Fibroblast of lung (primary cell): ENCODE measurements around the gene SNX32. TPM values are rescaled to one million over a fixed set of nuclear protein-coding genes. Genes with fewer than 3 reads are reported as not detected.

Experiments used
- DNase-seq, 2 donors: peaks; one replicate each; pipeline versions ENCODE4 v3.0.0 to v3.0.0-alpha.2; 2010; ENCODE audit warnings: low read depth in 2 of 2
- H2AFZ ChIP-seq: 2 replicates; pipeline ENCODE4 v1.5.1; 2012; ENCODE audit warnings: low read length, control low read depth, inconsistent platforms
- H3K27ac ChIP-seq: 2 replicates; pipeline ENCODE4 v1.5.1; 2011; ENCODE audit warnings: low read length, control low read depth; ENCODE audit not compliant: insufficient read depth
- H3K27me3 ChIP-seq: 2 replicates; pipeline ENCODE4 v1.5.1; 2011; ENCODE audit warnings: mild to moderate bottlenecking, low read length; ENCODE audit not compliant: control insufficient read depth, insufficient read depth
- H3K36me3 ChIP-seq: 2 replicates; pipeline ENCODE4 v1.5.1; 2011; ENCODE audit warnings: low read length; ENCODE audit not compliant: control insufficient read depth, insufficient read depth
- H3K4me1 ChIP-seq: 2 replicates; pipeline ENCODE4 v1.5.1; 2011; ENCODE audit warnings: low read length; ENCODE audit not compliant: control insufficient read depth, insufficient read depth; ENCODE audit errors: extremely low read depth
- H3K4me2 ChIP-seq: 2 replicates; pipeline ENCODE4 v1.5.1; 2011; ENCODE audit warnings: low read length, control low read depth; ENCODE audit not compliant: insufficient read depth; ENCODE audit errors: extremely low read depth
- H3K4me3 ChIP-seq, 4 experiments: fragments of 200-600 bp in 1 of 4; sonication (generic) in 1 of 4; replicated peaks in 1 of 4; 2 replicates each; pipeline ENCODE4 v1.5.1; 2011 to 2016; ENCODE audit warnings: low read length in 4 of 4, low read depth in 3 of 4, mild to moderate bottlenecking in 3 of 4, control low read depth in 2 of 4, inconsistent platforms in 1 of 4, mixed read lengths in 1 of 4; ENCODE audit not compliant: insufficient read depth in 1 of 4; ENCODE audit errors: control extremely low read depth in 1 of 4
- H3K79me2 ChIP-seq: 2 replicates; pipeline ENCODE4 v1.5.1; 2012; ENCODE audit warnings: mild to moderate bottlenecking, low read length, inconsistent platforms; ENCODE audit not compliant: control insufficient read depth, insufficient read depth
- H3K9ac ChIP-seq: 2 replicates; pipeline ENCODE4 v1.5.1; 2011; ENCODE audit warnings: mild to moderate bottlenecking, low read length, control low read depth; ENCODE audit not compliant: insufficient read depth
- H3K9me3 ChIP-seq: 2 replicates; pipeline ENCODE4 v1.5.1; 2012; ENCODE audit warnings: low read depth, low read length; ENCODE audit not compliant: control insufficient read depth, insufficient read depth
- H4K20me1 ChIP-seq: 2 replicates; pipeline ENCODE4 v1.5.1; 2011; ENCODE audit warnings: low read length; ENCODE audit not compliant: control insufficient read depth, insufficient read depth; ENCODE audit errors: extremely low read depth
- EZH2 ChIP-seq: IDR thresholded peaks from 2 replicates; pipeline ENCODE4 v1.5.1; 2012; ENCODE audit warnings: low read length, control low read depth, mild to moderate bottlenecking; ENCODE audit errors: missing control alignments
- polyA plus RNA-seq, 2 donors: library from polyadenylated mRNA; depleted of rRNA in 1 of 2; stranded (reverse) in 1 of 2; unstranded in 1 of 2; fragments of >200 nt; gene quantifications; 2 replicates each; pipeline ENCODE4 v1.2.1, GENCODE V29; 2011 to 2012; ENCODE audit warnings: missing spikeins in 1 of 2
- total RNA-seq: library from RNA; depleted of rRNA; stranded (reverse); fragments of >200 nt; gene quantifications from 2 replicates; pipeline ENCODE4 v1.2.1, GENCODE V29; 2014
- TF ChIP-seq, protein P1 (sequence below), 2 donors: IDR thresholded peaks in 1 of 2; conservative IDR thresholded peaks in 1 of 2; 1 replicate in 1 of 2; 2 replicates in 1 of 2; pipeline ENCODE4 v1.5.1; 2011 to 2012; ENCODE audit warnings: low read length in 2 of 2, control low read depth in 1 of 2, inconsistent platforms in 1 of 2, low read depth in 1 of 2, mild to moderate bottlenecking in 1 of 2

The SNX32 gene
- total and polyA plus RNA-seq, 2 donors (not counting 1 experiment from before 2014, with no cell fraction given) = 0.33 to 3.1 TPM

DNA sequence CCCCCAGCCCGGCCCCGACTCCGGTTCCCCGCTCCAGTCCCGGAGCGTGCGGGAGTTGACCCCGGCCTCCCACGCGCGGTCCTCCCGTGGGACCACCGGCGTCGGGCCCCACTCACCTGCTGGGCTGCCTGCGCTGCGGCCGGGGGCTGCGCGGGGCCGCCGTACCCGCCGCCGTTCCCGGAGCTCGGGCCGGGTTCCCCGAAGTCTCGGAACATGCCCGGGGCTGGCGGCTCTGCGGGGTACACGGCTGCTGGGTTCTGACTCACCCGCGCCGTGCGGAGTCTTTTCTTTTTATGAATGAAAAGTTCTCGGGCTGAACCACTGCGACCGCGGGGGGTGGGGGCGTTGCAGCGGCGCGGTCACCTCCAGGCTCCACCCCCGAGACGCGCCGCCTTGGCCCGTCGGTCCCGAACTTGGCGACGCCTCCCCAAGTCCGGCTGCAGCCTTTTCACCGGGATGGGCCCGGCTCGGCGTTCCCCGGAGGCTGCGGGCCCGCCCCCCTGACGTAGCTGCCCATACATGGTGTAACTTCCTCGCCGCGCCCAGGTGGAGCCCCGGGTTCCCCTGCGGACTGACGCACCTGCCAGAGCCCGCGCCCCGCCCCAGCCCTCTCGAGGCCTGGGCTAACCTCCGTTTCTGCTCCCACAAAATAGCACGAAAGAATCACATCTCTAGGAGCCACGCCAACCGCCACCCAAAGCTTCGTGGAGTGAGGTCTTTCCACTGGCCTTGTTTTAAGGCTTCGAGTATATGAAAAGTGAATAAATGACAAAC, 66.5 kb downstream of the SNX32 start, which contains the start of gene FOSL1:
TSS of gene FOSL1 (minus strand) at position 264 of the 774 bp plus-strand sequence. CDS start at position 215, 49 bp downstream.
- no peak within 1 kb of the TSS for H2AFZ ChIP-seq
- TF ChIP-seq, protein P1, sequence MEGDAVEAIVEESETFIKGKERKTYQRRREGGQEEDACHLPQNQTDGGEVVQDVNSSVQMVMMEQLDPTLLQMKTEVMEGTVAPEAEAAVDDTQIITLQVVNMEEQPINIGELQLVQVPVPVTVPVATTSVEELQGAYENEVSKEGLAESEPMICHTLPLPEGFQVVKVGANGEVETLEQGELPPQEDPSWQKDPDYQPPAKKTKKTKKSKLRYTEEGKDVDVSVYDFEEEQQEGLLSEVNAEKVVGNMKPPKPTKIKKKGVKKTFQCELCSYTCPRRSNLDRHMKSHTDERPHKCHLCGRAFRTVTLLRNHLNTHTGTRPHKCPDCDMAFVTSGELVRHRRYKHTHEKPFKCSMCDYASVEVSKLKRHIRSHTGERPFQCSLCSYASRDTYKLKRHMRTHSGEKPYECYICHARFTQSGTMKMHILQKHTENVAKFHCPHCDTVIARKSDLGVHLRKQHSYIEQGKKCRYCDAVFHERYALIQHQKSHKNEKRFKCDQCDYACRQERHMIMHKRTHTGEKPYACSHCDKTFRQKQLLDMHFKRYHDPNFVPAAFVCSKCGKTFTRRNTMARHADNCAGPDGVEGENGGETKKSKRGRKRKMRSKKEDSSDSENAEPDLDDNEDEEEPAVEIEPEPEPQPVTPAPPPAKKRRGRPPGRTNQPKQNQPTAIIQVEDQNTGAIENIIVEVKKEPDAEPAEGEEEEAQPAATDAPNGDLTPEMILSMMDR (conservative IDR thresholded peaks at IDR 0.05 in 1 of 2, IDR thresholded peaks at IDR 0.05 in 1 of 2; ENCODE audit: low read depth in 1 of 2, low read length in 2 of 2) = no peak
- no peak for TF ChIP-seq EZH2
- peaks cover 37% of the 10 kb centered on the region for H3K4me1 ChIP-seq
- H4K20me1 ChIP-seq = no peaks in the 10 kb centered on the region
- peak; percentile 96 to 97 for DNase-seq
- no peaks in the 10 kb centered on the region for H3K9me3 ChIP-seq
- H3K27ac ChIP-seq = peak within 1 kb of the TSS; percentile 100
- H3K27me3 ChIP-seq = no peaks in the 10 kb centered on the region
- peaks cover 66% of the 10 kb centered on the region for H3K79me2 ChIP-seq
- H3K4me3 ChIP-seq = peak within 1 kb of the TSS; percentile 72 to 97 (median 89)
- H3K36me3 ChIP-seq = peaks cover 9% of the 10 kb centered on the region
- H3K4me2 ChIP-seq = peak within 1 kb of the TSS; percentile 72
- peak within 1 kb of the TSS; percentile 99 for H3K9ac ChIP-seq

DNA sequence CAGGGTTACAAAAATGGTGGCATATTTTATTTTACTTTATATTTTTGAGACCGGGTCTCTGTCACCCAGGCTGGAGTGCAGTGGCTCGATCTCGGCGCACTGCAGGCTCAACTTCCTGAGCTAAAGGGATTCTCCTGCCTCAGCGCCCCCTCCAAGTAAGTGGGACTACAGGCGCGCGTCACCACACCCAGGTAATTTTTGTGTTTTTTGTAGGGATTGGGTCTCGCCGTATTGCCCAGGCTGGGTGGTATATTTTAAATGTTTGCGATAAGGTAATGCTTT, 67.1 kb downstream of the SNX32 start:
- no peak for TF ChIP-seq EZH2
- TF ChIP-seq, protein P1 (conservative IDR thresholded peaks at IDR 0.05 in 1 of 2, IDR thresholded peaks at IDR 0.05 in 1 of 2; ENCODE audit: low read depth in 1 of 2, low read length in 2 of 2) = no peak
- H2AFZ ChIP-seq = no peak overlapping the region
- H3K4me3 ChIP-seq = peak overlapping the region in 3 of 4 experiments; percentile 19 to 82 (median 23)
- H3K79me2 ChIP-seq = peaks cover 60% of the 10 kb centered on the region
- DNase-seq = no peak
- peaks cover 37% of the 10 kb centered on the region for H3K4me1 ChIP-seq
- H4K20me1 ChIP-seq = no peaks in the 10 kb centered on the region
- no peaks in the 10 kb centered on the region for H3K27me3 ChIP-seq
- H3K9ac ChIP-seq = peak overlapping the region; percentile 41
- H3K27ac ChIP-seq = peak overlapping the region; percentile 100
- H3K36me3 ChIP-seq = peaks cover 9% of the 10 kb centered on the region
- H3K9me3 ChIP-seq = no peaks in the 10 kb centered on the region
- peak overlapping the region; percentile 72 for H3K4me2 ChIP-seq

DNA sequence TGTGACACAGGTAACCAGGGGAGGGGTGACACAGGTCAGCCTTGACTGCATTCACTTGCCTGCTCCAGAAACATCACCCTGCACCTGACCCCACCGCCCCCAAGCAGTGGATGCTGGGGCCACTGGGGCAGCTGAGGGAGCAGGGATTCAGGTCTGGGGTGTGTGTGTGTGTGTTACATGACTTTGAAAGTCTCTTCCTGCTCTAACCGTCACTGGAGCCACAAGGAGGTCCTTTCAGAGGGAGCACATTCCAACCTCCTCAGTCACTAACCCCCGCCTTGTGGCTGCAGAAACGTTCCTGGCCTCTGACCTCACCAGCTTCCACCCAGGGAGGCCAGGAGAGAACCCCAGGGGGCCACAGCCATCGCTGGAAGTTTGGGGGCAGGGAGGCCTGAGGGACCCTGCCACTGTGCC, 69.3 kb downstream of the SNX32 start:
- peaks cover 26% of the 10 kb centered on the region for H3K4me1 ChIP-seq
- H2AFZ ChIP-seq = no peak overlapping the region
- DNase-seq = peak; percentile 78 to 90
- peak overlapping the region; percentile 68 for H3K4me2 ChIP-seq
- no peak overlapping the region for H3K4me3 ChIP-seq
- no peaks in the 10 kb centered on the region for H4K20me1 ChIP-seq
- TF ChIP-seq, protein P1 (conservative IDR thresholded peaks at IDR 0.05 in 1 of 2, IDR thresholded peaks at IDR 0.05 in 1 of 2; ENCODE audit: low read depth in 1 of 2, low read length in 2 of 2) = no peak
- no peak for TF ChIP-seq EZH2
- no peaks in the 10 kb centered on the region for H3K27me3 ChIP-seq
- H3K9me3 ChIP-seq = no peaks in the 10 kb centered on the region
- peak overlapping the region; percentile 100 for H3K27ac ChIP-seq
- H3K36me3 ChIP-seq = no peaks in the 10 kb centered on the region
- H3K79me2 ChIP-seq = peaks cover 38% of the 10 kb centered on the region
- peak overlapping the region; percentile 5 for H3K9ac ChIP-seq

Other genes with a start within 250 kb of the SNX32 start
- under 0.01 TPM in 1 of 2 replicates, not detected in the other for gene KCNK7, start 238.2 kb upstream of the SNX32 start, total RNA-seq
- not detected in 2 replicates for gene KCNK7, start 238.2 kb upstream of the SNX32 start, polyA plus RNA-seq
- gene MAP3K11, start 219.7 kb upstream of the SNX32 start, total RNA-seq = 16.7 and 19.3 TPM in 2 replicates
- gene MAP3K11, start 219.7 kb upstream of the SNX32 start, polyA plus RNA-seq = 10.6 and 14.7 TPM in 2 replicates
- 11.0 and 14.7 TPM in 2 replicates for gene PCNX3, start 218.2 kb upstream of the SNX32 start, total RNA-seq
- gene PCNX3, start 218.2 kb upstream of the SNX32 start, polyA plus RNA-seq = 8.0 and 14.5 TPM in 2 replicates
- 13.6 and 32.5 TPM in 2 replicates for gene SIPA1, start 195.9 kb upstream of the SNX32 start, total RNA-seq
- 7.8 and 15.4 TPM in 2 replicates for gene SIPA1, start 195.9 kb upstream of the SNX32 start, polyA plus RNA-seq
- gene RELA, start 171.0 kb upstream of the SNX32 start, total RNA-seq = 13.9 and 15.7 TPM in 2 replicates
- gene RELA, start 171.0 kb upstream of the SNX32 start, polyA plus RNA-seq = 23.0 and 31.8 TPM in 2 replicates
- 31.3 and 50.4 TPM in 2 replicates for gene KAT5, start 121.7 kb upstream of the SNX32 start, total RNA-seq
- gene KAT5, start 121.7 kb upstream of the SNX32 start, polyA plus RNA-seq = 27.8 and 34.0 TPM in 2 replicates
- gene RNASEH2C, start 113.2 kb upstream of the SNX32 start, total RNA-seq = 19.5 and 29.1 TPM in 2 replicates
- 12.6 and 17.9 TPM in 2 replicates for gene RNASEH2C, start 113.2 kb upstream of the SNX32 start, polyA plus RNA-seq
- 5.1 and 6.3 TPM in 2 replicates for gene AP5B1, start 53.0 kb upstream of the SNX32 start, total RNA-seq
- gene AP5B1, start 53.0 kb upstream of the SNX32 start, polyA plus RNA-seq = 1.6 and 2.0 TPM in 2 replicates
- gene OVOL1, start 46.9 kb upstream of the SNX32 start, total RNA-seq = not detected in 2 replicates
- gene OVOL1, start 46.9 kb upstream of the SNX32 start, polyA plus RNA-seq = not detected in 2 replicates
- gene CFL1, start 24.2 kb downstream of the SNX32 start, total RNA-seq = 486 and 680 TPM in 2 replicates
- gene CFL1, start 24.2 kb downstream of the SNX32 start, polyA plus RNA-seq = 1,603 and 2,451 TPM in 2 replicates
- gene MUS81, start 26.5 kb downstream of the SNX32 start, total RNA-seq = 38.8 and 56.8 TPM in 2 replicates
- 18.7 and 23.6 TPM in 2 replicates for gene MUS81, start 26.5 kb downstream of the SNX32 start, polyA plus RNA-seq
- gene EFEMP2, start 38.8 kb downstream of the SNX32 start, total RNA-seq = 48.0 and 74.0 TPM in 2 replicates
- gene EFEMP2, start 38.8 kb downstream of the SNX32 start, polyA plus RNA-seq = 156 and 161 TPM in 2 replicates
- gene CTSW, start 45.9 kb downstream of the SNX32 start, total RNA-seq = not detected in 2 replicates
- gene CTSW, start 45.9 kb downstream of the SNX32 start, polyA plus RNA-seq = 0.10 TPM in 1 of 2 replicates, not detected in the other
- 134 and 168 TPM in 2 replicates for gene FIBP, start 54.5 kb downstream of the SNX32 start, total RNA-seq
- 81.0 and 132 TPM in 2 replicates for gene FIBP, start 54.5 kb downstream of the SNX32 start, polyA plus RNA-seq
- gene CCDC85B, start 56.7 kb downstream of the SNX32 start, total RNA-seq = 83.7 and 118 TPM in 2 replicates
- gene CCDC85B, start 56.7 kb downstream of the SNX32 start, polyA plus RNA-seq = 18.1 and 20.6 TPM in 2 replicates
- 7.4 and 8.8 TPM in 2 replicates for gene FOSL1, start 66.4 kb downstream of the SNX32 start, total RNA-seq
- 3.5 and 26.9 TPM in 2 replicates for gene FOSL1, start 66.4 kb downstream of the SNX32 start, polyA plus RNA-seq
- gene C11orf68, start 85.1 kb downstream of the SNX32 start, total RNA-seq = 18.0 and 26.6 TPM in 2 replicates
- 27.6 and 57.2 TPM in 2 replicates for gene C11orf68, start 85.1 kb downstream of the SNX32 start, polyA plus RNA-seq
- gene DRAP1, start 85.5 kb downstream of the SNX32 start, total RNA-seq = 155 and 300 TPM in 2 replicates
- gene DRAP1, start 85.5 kb downstream of the SNX32 start, polyA plus RNA-seq = 130 and 275 TPM in 2 replicates
- 0.17 TPM in 1 of 2 replicates, not detected in the other for gene TSGA10IP, start 111.5 kb downstream of the SNX32 start, total RNA-seq
- 0.06 TPM in 1 of 2 replicates, not detected in the other for gene TSGA10IP, start 111.5 kb downstream of the SNX32 start, polyA plus RNA-seq
- gene SART1, start 127.8 kb downstream of the SNX32 start, total RNA-seq = 39.0 and 43.3 TPM in 2 replicates
- 17.4 and 23.9 TPM in 2 replicates for gene SART1, start 127.8 kb downstream of the SNX32 start, polyA plus RNA-seq
- gene EIF1AD, start 168.2 kb downstream of the SNX32 start, total RNA-seq = 23.4 and 23.5 TPM in 2 replicates
- 26.2 and 30.0 TPM in 2 replicates for gene EIF1AD, start 168.2 kb downstream of the SNX32 start, polyA plus RNA-seq
- 18.5 and 19.0 TPM in 2 replicates for gene BANF1, start 168.5 kb downstream of the SNX32 start, total RNA-seq
- 156 and 269 TPM in 2 replicates for gene BANF1, start 168.5 kb downstream of the SNX32 start, polyA plus RNA-seq
- gene CST6, start 178.0 kb downstream of the SNX32 start, total RNA-seq = 1.8 and 11.1 TPM in 2 replicates
- 0.41 and 0.76 TPM in 2 replicates for gene CST6, start 178.0 kb downstream of the SNX32 start, polyA plus RNA-seq
- gene CATSPER1, start 192.5 kb downstream of the SNX32 start, total RNA-seq = not detected in 2 replicates
- 0.28 TPM in 1 of 2 replicates, not detected in the other for gene CATSPER1, start 192.5 kb downstream of the SNX32 start, polyA plus RNA-seq
- gene GAL3ST3, start 215.2 kb downstream of the SNX32 start, total RNA-seq = under 0.01 TPM in 1 of 2 replicates, not detected in the other
- not detected in 2 replicates for gene GAL3ST3, start 215.2 kb downstream of the SNX32 start, polyA plus RNA-seq
- gene SF3B2, start 218.4 kb downstream of the SNX32 start, total RNA-seq = 108 TPM in 2 replicates
- gene SF3B2, start 218.4 kb downstream of the SNX32 start, polyA plus RNA-seq = 87.7 and 122 TPM in 2 replicates
- 16.4 and 25.9 TPM in 2 replicates for gene PACS1, start 236.3 kb downstream of the SNX32 start, total RNA-seq
- gene PACS1, start 236.3 kb downstream of the SNX32 start, polyA plus RNA-seq = 27.7 and 28.5 TPM in 2 replicates